Endodermal cell (in vitro differentiated cells): ENCODE measurements around the gene THSD4. TPM values are rescaled to one million over a fixed set of nuclear protein-coding genes. Genes with fewer than 3 reads are reported as not detected.

Source experiments
- DNase-seq: peaks from one replicate; pipeline ENCODE4 v3.0.0-alpha.2; 2017
- H3K27ac ChIP-seq: 2 replicates; pipeline ENCODE4 v1.5.1; 2013; ENCODE audit warnings: mild to moderate bottlenecking, low read depth, low read length, moderate library complexity
- H3K27me3 ChIP-seq: 2 replicates; pipeline ENCODE4 v1.6.1; 2013; ENCODE audit warnings: mild to moderate bottlenecking, low read length, moderate library complexity; ENCODE audit not compliant: insufficient read depth, control insufficient read depth, poor library complexity, severe bottlenecking
- H3K36me3 ChIP-seq: 2 replicates; pipeline ENCODE4 v1.7.0; 2013; ENCODE audit warnings: mild to moderate bottlenecking, low read length, moderate library complexity; ENCODE audit not compliant: control insufficient read depth, insufficient read depth
- H3K4me1 ChIP-seq: one replicate; pipeline ENCODE4 v1.7.0; 2013; ENCODE audit warnings: low read length; ENCODE audit not compliant: control insufficient read depth, insufficient read depth
- H3K4me3 ChIP-seq: 2 replicates; pipeline ENCODE4 v1.5.1; 2013; ENCODE audit warnings: mild to moderate bottlenecking, low read length, moderate library complexity
- H3K9ac ChIP-seq: 2 replicates; pipeline ENCODE4 v1.6.1; 2013; ENCODE audit warnings: mild to moderate bottlenecking, low read length, moderate library complexity; ENCODE audit not compliant: poor library complexity, severe bottlenecking; ENCODE audit errors: extremely low read depth
- H3K9me3 ChIP-seq: 2 replicates; pipeline ENCODE4 v1.6.1; 2013; ENCODE audit warnings: mild to moderate bottlenecking, low read length, moderate library complexity; ENCODE audit not compliant: control insufficient read depth
- H3K27ac Mint-ChIP-seq: 2 replicates; pipeline ENCODE4 v1.8.0; 2020; ENCODE audit warnings: mixed read lengths
- H3K27me3 Mint-ChIP-seq: 2 replicates; pipeline ENCODE4 v1.8.0; 2021; ENCODE audit warnings: mild to moderate bottlenecking, mixed read lengths; ENCODE audit not compliant: insufficient read depth
- H3K36me3 Mint-ChIP-seq: 2 replicates; pipeline ENCODE4 v1.8.0; 2020; ENCODE audit warnings: low read depth, mixed read lengths
- H3K4me1 Mint-ChIP-seq: 2 replicates; pipeline ENCODE4 v1.8.0; 2020; ENCODE audit warnings: mixed read lengths
- H3K4me3 Mint-ChIP-seq: 2 replicates; pipeline ENCODE4 v1.8.0; 2020; ENCODE audit warnings: mild to moderate bottlenecking, moderate library complexity, mixed read lengths
- H3K9me3 Mint-ChIP-seq: 2 replicates; pipeline ENCODE4 v1.8.0; 2020; ENCODE audit warnings: mild to moderate bottlenecking, mixed read lengths
- WGBS, 2 experiments: methylation state at CpG; one replicate each; pipeline versions ENCODE4 v1.1.5 to v1.1.7; 2013; ENCODE audit warnings: missing lambda C conversion rate in 2 of 2, mixed read lengths in 1 of 2; ENCODE audit not compliant: insufficient coverage in 1 of 2, insufficient read length in 1 of 2; 5-methylcytosine and 5-hydroxymethylcytosine counted together
- total RNA-seq, 2 donors: library from RNA; stranded (reverse); fragmentation: NEBNext Ultra II Directional in 1 of 2; extraction: Animal tissue kit (Norgen Biotek cat#: 25700) in 1 of 2; gene quantifications; 2 replicates in 1 of 2; 3 replicates in 1 of 2; pipeline ENCODE4 v1.2.1, GENCODE V29; 2021
- TF ChIP-seq, protein P1 (sequence below): fragments of 200-600 bp; sonication (generic); conservative IDR thresholded peaks from 2 replicates; pipeline ENCODE4 v1.5.0; 2021; ENCODE audit warnings: antibody characterized with exemption, mild to moderate bottlenecking

THSD4 gene
- total RNA-seq, 2 donors from 2014 or later: 4.6 to 5.4 TPM

DNA sequence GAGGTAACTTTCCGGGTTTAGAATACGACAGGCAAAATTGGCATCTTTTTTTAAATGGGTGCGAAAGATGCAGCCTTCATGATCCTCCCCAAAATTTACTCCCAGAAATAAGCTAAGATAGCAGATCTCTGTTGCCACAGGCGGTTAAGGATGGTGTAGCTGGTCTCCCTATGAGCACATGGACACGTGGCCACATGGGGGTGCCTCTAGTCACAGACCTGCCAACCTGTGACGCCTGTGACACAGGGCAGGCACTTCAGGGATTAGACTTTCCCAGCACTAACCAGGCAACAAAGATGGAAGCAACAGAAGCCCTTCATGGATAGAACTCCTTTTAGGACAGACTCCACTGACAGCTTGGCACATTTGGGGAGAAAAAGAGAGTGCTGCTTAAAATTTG lies 320.3 kb downstream of the THSD4 start:
- no peak overlapping the region for H3K9ac ChIP-seq
- no peak overlapping the region for H3K4me3 Mint-ChIP-seq
- 72 to 77% methylated on average over 5 to 6 of the region's 6 CpGs for WGBS, 2 experiments
- no peak for DNase-seq
- H3K27ac ChIP-seq: no peak overlapping the region
- no peak overlapping the region for H3K4me3 ChIP-seq
- no peaks in the 10 kb centered on the region for H3K36me3 Mint-ChIP-seq
- no peaks in the 10 kb centered on the region for H3K27me3 ChIP-seq
- H3K27ac Mint-ChIP-seq: no peak overlapping the region
- H3K9me3 Mint-ChIP-seq: no peaks in the 10 kb centered on the region
- H3K36me3 ChIP-seq: no peaks in the 10 kb centered on the region
- no peaks in the 10 kb centered on the region for H3K9me3 ChIP-seq
- TF ChIP-seq, protein P1, sequence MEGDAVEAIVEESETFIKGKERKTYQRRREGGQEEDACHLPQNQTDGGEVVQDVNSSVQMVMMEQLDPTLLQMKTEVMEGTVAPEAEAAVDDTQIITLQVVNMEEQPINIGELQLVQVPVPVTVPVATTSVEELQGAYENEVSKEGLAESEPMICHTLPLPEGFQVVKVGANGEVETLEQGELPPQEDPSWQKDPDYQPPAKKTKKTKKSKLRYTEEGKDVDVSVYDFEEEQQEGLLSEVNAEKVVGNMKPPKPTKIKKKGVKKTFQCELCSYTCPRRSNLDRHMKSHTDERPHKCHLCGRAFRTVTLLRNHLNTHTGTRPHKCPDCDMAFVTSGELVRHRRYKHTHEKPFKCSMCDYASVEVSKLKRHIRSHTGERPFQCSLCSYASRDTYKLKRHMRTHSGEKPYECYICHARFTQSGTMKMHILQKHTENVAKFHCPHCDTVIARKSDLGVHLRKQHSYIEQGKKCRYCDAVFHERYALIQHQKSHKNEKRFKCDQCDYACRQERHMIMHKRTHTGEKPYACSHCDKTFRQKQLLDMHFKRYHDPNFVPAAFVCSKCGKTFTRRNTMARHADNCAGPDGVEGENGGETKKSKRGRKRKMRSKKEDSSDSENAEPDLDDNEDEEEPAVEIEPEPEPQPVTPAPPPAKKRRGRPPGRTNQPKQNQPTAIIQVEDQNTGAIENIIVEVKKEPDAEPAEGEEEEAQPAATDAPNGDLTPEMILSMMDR: no peak
- H3K4me1 ChIP-seq: no peaks in the 10 kb centered on the region
- H3K4me1 Mint-ChIP-seq: no peaks in the 10 kb centered on the region
- H3K27me3 Mint-ChIP-seq: no peaks in the 10 kb centered on the region

DNA sequence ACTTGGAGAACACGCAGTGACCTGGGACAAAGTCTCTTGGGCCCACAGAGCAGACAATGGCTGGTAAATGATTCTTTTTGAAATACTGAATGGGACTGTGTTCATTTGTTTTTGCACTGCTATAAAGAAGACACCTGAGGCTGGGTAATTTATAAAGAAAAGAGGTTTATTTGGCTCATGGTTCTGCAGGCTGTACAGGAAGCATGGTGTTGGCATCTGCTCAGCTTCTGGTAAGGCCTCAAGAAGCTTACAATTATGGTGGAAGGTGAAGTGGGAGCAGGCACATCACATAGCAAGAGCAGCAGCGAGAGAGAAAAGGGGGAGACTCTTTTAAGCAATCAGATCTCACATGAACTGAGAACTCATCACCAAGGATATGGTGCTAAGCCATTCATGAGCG lies 321.6 kb downstream of the THSD4 start:
- Histone ChIP-seq H3K36me3 (no peaks in the 10 kb centered on the region), H3K27ac (no peak overlapping the region), H3K9me3 (no peaks in the 10 kb centered on the region), H3K27me3 (no peaks in the 10 kb centered on the region), H3K9ac (no peak overlapping the region), H3K4me3 (no peak overlapping the region), H3K4me1 (no peaks in the 10 kb centered on the region)
- TF ChIP-seq, protein P1: no peak
- WGBS, 2 experiments: 94 to 95% methylated on average over 2 to 3 of the region's 3 CpGs
- no peaks in the 10 kb centered on the region for H3K27me3 Mint-ChIP-seq
- H3K36me3 Mint-ChIP-seq: no peaks in the 10 kb centered on the region
- DNase-seq: no peak
- H3K27ac Mint-ChIP-seq: no peak overlapping the region
- H3K4me1 Mint-ChIP-seq: no peaks in the 10 kb centered on the region
- no peaks in the 10 kb centered on the region for H3K9me3 Mint-ChIP-seq
- H3K4me3 Mint-ChIP-seq: no peak overlapping the region

DNA sequence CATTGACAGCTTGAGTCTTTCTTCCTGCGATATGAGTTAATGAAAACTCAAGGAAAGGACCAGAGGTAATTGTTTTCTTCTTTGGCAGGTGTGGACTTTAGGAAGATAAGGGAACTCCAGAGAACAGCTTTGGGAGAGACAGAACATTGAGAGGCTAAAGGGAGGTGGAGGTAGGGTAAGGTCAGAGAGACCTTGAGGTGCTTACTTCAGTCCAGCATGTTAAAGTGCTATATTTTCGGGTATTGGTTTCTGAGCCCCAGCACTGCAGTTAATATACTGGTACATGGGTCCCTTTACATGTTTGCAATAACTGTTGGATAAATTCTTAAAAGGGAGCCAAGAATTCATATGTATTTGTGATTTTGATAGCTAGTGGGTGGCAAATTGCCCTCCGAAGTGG lies 322.1 kb downstream of the THSD4 start:
- DNase-seq: no peak
- Histone ChIP-seq H3K4me3 (no peak overlapping the region), H3K9me3 (no peaks in the 10 kb centered on the region), H3K27ac (no peak overlapping the region), H3K4me1 (no peaks in the 10 kb centered on the region), H3K9ac (no peak overlapping the region), H3K27me3 (no peaks in the 10 kb centered on the region), H3K36me3 (no peaks in the 10 kb centered on the region)
- Mint-ChIP-seq H3K4me3 (no peak overlapping the region), H3K9me3 (no peaks in the 10 kb centered on the region), H3K27ac (no peak overlapping the region), H3K27me3 (no peaks in the 10 kb centered on the region), H3K36me3 (no peaks in the 10 kb centered on the region), H3K4me1 (no peaks in the 10 kb centered on the region)
- WGBS, 2 experiments: 66 to 100% methylated on average over 1 to 3 of the region's 3 CpGs
- TF ChIP-seq, protein P1: no peak
